ENCODE data around the gene STIP1. TPM values are rescaled to one million over a fixed set of nuclear protein-coding genes. Genes with fewer than 3 reads are reported as not detected.

The STIP1 gene
- total and polyA plus RNA-seq, 9 of the 15 experiments (the other 6 are each of a cell fraction or from before 2014, with no cell fraction given) = 58.1 to 465 (median 346) TPM

DNA sequence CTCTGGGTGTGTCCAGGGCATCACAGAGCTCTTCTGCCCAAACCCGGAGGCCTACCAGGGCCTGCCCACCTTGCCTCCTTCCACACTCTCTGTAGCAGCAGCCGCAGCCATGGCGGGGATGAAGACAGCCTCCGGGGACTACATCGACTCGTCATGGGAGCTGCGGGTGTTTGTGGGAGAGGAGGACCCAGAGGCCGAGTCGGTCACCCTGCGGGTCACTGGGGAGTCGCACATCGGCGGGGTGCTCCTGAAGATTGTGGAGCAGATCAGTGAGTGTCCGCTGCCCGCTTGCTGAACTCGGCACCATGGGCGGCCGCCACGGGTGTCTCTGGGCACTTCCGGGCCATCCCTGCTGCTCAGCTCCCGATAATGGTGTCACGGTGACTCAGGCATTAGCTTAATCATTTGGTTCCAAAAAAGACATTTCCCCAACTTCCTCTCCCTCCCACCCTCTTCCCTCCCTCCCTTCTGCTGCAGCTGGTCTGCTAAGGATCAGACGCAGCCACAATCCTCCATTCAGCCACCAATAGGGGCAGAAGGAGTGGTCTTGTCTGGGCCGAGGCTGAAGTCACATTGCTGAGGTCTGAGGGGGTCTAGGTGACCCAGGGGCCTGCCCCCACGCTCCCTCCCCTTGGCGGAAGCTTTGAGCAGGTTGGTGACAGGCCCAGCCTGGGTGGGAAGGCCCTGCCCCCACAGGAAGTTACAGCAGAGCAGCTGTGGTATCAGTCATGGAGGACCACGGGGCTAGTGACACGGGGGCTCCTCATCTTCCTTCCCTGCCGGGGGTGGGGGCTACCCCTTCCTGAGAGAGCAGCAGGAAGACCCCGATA is 21.5 kb downstream of the STIP1 start (continued):
- TF ChIP-seq RNF2 (IDR thresholded peaks at IDR 0.05) = peak; percentile 89
- no peak for TF ChIP-seq SP2 (IDR thresholded peaks at IDR 0.05; ENCODE audit: extremely low read depth, low read depth, low read length, poor library complexity, severe bottlenecking)
- TF ChIP-seq ZNF224 (CRISPR knock-in tag; IDR thresholded peaks at IDR 0.05) = no peak
- no peak for TF ChIP-seq MECOM (CRISPR knock-in tag; IDR thresholded peaks at IDR 0.05)
- no peak for TF ChIP-seq ZC3H8 (IDR thresholded peaks at IDR 0.05)
- TF ChIP-seq RBBP5 (IDR thresholded peaks at IDR 0.05; ENCODE audit: borderline replicate concordance, insufficient read depth, low read length, poor library complexity, severe bottlenecking) = peak; percentile 58
- no peak for TF ChIP-seq SREBF1 (IDR thresholded peaks at IDR 0.05; ENCODE audit: borderline replicate concordance, low read depth, low read length)
- no peak for TF ChIP-seq HDAC3 (IDR thresholded peaks at IDR 0.05; ENCODE audit: borderline replicate concordance, partially characterized antibody)
- no peak for TF ChIP-seq YBX1 (IDR thresholded peaks at IDR 0.05)
- TF ChIP-seq, protein P1, sequence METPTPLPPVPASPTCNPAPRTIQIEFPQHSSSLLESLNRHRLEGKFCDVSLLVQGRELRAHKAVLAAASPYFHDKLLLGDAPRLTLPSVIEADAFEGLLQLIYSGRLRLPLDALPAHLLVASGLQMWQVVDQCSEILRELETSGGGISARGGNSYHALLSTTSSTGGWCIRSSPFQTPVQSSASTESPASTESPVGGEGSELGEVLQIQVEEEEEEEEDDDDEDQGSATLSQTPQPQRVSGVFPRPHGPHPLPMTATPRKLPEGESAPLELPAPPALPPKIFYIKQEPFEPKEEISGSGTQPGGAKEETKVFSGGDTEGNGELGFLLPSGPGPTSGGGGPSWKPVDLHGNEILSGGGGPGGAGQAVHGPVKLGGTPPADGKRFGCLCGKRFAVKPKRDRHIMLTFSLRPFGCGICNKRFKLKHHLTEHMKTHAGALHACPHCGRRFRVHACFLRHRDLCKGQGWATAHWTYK (CRISPR knock-in tag; IDR thresholded peaks at IDR 0.05) = peak; percentile 50; the same call in 1 of the 2 replicates
- TF ChIP-seq C11orf30 (IDR thresholded peaks at IDR 0.05; ENCODE audit: low read depth) = peak; percentile 95
- no peak for TF ChIP-seq ZNF140 (CRISPR knock-in tag; IDR thresholded peaks at IDR 0.05)
- no peak for TF ChIP-seq HMG20A (CRISPR knock-in tag; conservative IDR thresholded peaks at IDR 0.05)
- TF ChIP-seq CSDE1 (IDR thresholded peaks at IDR 0.05) = no peak
- peak in 1 of 2 experiments; percentile 77; a peak in 1 of 4 replicates for TF ChIP-seq KDM4B (IDR thresholded peaks at IDR 0.05; ENCODE audit: borderline replicate concordance in 2 of 2, low read depth in 1 of 2)
- TF ChIP-seq SRF (CRISPR knock-in tag; IDR thresholded peaks at IDR 0.05) = no peak
- peak; percentile 49; the same call in 1 of the 2 replicates for TF ChIP-seq GATA2 (CRISPR knock-in tag; IDR thresholded peaks at IDR 0.05)
- TF ChIP-seq ZBTB12 (CRISPR knock-in tag; IDR thresholded peaks at IDR 0.05) = no peak
- peak; percentile 95 for TF ChIP-seq NFE2 (IDR thresholded peaks at IDR 0.05; ENCODE audit: low read depth)
- peak; percentile 89 for TF ChIP-seq ELF1 (tag; IDR thresholded peaks at IDR 0.05)
- no peak for TF ChIP-seq FOXA3 (CRISPR knock-in tag; conservative IDR thresholded peaks at IDR 0.05 in 1 of 2, IDR thresholded peaks at IDR 0.05 in 1 of 2)
- TF ChIP-seq ZNF589 (CRISPR knock-in tag; IDR thresholded peaks at IDR 0.05; ENCODE audit: low read depth) = peak; percentile 79; the same call in 1 of the 2 replicates
- TF ChIP-seq CREM (IDR thresholded peaks at IDR 0.05; ENCODE audit: low read depth) = no peak
- TF ChIP-seq ZNF311 (CRISPR knock-in tag; IDR thresholded peaks at IDR 0.05) = peak; percentile 53; the same call in 1 of the 2 replicates
- TF ChIP-seq DMBX1 (CRISPR knock-in tag; IDR thresholded peaks at IDR 0.05; ENCODE audit: borderline replicate concordance) = no peak; the same call in 1 of the 2 replicates
- TF ChIP-seq COPS2 (conservative IDR thresholded peaks at IDR 0.05) = no peak
- TF ChIP-seq MCM7 (IDR thresholded peaks at IDR 0.05) = no peak
